EL (cell line): ENCODE results near the gene MTMR11.
"Not testable (repeated sequence)": the region's sequence is repeated elsewhere in the genome, so short reads cannot be mapped to it uniquely, and the experiment has no call there.

Experiments used
- DNase-seq: peaks from one replicate; pipeline ENCODE4 v3.0.0-alpha.2; 2016

MTMR11 gene

DNA sequence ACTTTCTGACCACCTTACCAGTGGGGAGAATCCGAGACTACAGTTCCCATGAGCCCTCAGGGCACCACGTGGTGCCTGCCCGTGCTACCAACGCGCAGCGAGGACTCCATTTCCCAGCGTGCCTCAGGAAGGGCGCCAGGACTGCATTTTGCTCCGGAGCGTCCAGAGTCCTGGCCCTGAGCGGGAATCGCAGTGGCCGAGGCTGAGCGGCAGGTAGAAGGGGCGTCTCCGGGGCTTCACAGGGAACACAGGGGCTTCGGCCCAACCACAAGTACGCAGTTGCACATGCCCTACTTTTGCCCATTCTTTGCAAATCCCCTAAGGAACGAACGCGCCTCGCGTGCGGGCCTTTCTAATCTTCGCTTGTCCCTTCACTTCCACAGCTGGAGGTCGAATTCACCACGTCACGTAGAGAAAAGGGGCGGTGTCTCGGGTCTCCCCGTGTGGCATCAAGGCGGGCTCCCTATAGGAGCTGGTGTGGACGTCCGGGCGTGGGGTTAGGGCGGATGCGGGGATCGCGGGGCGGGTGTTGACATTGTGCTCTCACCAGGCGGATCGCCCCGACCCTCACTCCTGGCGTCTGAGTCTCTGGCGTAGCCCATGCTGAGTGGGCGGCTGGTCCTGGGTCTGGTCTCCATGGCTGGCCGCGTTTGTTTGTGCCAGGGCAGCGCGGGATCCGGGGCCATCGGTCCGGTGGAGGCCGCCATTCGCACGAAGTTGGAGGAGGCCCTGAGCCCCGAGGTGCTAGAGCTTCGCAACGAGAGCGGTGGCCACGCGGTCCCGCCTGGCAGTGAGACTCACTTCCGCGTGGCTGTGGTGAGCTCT, 37.0 kb downstream of the MTMR11 start, which contains the start of gene BOLA1:
Gene BOLA1, plus strand, starts transcription at position 109 of the 825 bp plus-strand sequence. Its CDS starts 492 bp downstream, at position 601.
- DNase-seq: peak; percentile 93

DNA sequence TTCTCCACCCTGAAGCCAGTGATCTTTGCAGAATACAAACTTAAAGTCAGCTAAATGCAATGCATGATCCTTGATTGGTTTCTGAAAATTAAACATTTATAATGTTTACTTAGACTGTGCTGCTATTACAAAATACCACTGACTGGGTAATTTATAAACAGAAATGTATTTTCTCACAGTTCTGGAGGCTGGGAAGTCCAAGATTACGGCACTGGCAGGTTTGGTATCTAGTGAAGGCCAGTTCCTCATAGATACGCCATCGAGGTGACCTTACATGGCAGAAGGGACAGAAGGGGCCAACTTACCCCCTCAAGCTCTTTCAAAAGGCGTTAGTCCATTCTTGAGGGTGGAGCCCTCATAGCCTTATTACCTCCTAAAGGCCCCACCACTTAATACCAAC, 40.1 kb downstream of the MTMR11 start:
- no peak for DNase-seq

- peak; percentile 60 for DNase-seq
Measured at GRCh38 chr1:149888999-149889289, 47.7 kb downstream of the MTMR11 start.

DNA sequence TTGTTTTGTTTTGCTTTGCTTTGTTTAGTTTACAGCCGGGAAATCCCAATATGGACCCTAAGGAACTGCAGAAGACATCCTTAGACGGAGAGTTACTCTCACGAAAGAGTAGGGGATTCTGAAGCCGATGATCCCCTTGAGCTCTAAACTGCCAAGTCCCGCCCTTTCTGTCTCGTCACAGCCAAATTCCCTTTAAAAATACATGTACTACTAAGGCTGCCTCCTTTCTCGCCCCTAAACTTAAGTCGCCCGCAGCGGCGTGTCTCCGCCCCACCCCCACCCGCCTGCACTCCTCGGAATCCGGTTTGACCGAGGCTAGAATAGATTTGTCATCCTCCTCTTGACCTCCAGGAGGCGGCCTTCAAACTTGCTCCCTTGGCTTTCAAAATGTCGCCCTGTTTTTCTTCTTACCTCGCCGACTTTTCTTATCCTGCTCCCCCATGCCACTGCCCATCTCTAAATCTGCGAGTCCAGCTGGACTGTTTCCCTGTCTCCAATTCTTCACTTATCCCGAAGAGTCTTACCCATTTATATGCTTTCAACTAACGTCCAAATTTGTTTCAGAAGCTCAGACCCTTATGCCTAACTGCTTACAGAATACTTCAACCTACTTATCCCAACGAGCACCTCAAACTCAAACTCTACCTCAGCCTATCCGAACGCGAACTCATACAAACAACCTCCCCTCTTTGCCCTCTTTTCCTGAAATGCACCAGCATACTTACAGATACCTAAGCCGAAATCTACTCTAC, 48.3 kb downstream of the MTMR11 start:
- DNase-seq: peak; percentile 93

- peak; percentile 98 for DNase-seq
Measured at GRCh38 chr1:149887456-149888246, 49.0 kb downstream of the MTMR11 start.

GRCh38 chr1:149887196-149887455, 49.6 kb downstream of the MTMR11 start:
- not testable (repeated sequence) for DNase-seq

GRCh38 chr1:149886396-149887195, 50.1 kb downstream of the MTMR11 start:
- DNase-seq: peak; percentile 99

DNA sequence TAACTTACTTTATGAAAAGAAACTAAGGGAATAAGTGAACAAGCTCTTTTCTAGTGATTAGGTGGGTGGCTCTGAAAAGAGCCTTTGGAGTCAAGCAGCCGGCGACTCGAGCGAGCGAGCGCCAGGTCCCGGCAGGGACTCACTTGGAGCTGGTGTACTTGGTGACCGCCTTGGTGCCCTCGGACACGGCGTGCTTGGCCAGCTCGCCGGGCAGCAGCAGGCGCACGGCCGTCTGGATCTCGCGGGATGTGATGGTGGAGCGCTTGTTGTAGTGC, 50.6 kb downstream of the MTMR11 start:
- DNase-seq: not testable (repeated sequence)

DNA sequence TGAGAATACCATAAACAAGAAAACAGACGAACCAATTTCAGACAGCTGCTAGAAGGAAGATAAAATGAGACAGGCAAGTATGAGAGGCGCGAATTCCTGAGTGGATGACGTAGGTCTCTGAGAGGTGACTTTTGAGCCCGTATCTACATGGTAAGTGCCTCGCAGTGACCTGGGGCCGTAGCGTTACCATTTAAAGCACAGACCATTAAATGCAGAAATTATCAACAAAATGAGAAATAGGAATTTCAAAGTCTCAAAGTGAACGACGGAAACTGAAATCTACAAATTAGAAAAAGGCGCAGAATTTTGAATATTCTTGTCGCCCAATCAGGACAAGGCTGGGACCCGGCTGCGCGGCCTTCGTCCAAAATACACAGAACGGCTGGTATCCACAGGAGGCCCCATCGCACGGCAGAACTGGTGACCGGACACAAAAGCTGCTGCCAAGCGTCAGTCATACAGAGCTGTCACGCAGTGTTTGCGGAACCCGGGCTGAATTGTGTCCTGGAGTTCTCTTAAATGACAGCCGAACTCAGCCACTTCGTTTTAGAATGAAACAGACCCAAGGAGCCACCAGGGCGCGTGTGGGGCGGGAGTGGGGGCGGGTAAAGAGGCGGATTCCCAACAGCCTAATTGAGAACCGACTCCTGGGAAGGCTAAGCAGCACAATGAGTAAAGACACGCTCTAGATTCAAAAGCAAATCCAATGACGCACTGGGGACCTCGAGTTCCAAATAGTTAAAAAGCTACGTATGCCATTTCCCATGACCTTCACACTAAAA, 51.1 kb downstream of the MTMR11 start:
- peak; percentile 89 for DNase-seq

DNA sequence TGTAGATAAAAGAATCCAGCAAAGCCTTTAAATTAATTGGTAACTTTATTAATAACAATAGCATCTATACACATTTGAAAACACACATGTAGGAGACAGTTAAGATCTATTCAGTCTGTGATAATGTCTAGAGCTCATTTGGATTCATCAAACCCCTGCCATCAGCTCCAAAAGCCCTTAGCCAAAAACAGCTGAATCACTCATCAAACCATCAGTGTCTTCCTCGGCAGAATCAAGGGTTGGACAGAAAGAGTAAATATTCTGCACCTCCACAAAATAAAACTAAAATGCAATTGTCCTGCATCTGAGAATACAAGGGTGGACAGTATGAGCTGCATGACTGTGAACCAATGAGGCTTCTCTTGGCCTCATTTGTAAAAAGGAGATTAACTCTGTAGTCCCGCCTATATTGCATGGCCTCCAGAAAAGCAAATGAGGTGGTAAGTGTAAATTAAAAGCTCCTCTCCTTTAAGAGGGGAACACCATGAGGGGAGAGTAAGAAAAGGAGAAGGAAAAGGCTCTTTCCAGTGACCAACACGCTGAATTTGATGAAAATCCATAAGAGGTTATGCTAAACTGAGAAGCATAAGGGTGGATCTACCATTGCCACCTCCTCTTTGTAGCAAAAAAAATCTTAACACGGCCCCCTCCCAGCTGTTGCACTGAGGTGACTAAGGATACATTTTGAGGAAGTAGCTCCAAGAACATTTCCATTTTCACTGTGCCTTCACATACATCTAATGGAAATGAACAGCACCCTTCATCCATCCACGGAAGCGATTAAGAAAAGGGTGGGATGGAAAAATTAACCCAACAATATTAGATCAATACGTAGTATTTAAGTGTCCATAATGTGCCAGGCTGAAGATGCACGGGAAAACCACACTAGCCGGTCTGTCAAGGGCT, 52.0 kb downstream of the MTMR11 start:
- peak; percentile 52 for DNase-seq

GRCh38 chr1:149883598-149884247, 53.0 kb downstream of the MTMR11 start:
- DNase-seq: no peak

DNA sequence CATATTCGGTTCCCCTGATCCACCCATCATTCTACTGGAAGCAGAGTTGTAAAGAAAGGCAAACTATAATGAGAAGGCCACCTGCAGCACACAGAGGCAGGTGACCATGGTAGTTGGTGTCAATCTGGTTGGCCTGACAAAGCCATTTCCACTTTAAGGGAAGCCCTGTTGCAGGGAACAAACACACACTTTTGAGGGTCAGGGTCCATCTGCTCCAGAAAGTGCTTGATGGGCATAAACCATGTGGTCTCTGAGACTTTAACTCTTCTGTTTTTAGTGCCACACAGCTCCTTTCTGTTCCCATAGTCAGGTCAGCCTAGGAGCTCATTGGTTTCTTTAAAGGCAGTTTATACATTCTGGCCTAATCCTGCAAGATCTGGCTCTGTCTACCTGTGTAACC, 54.8 kb downstream of the MTMR11 start:
- no peak for DNase-seq

- no peak for DNase-seq
Measured at GRCh38 chr1:149879556-149879955, 57.1 kb downstream of the MTMR11 start.
